HL-60 (cell line): Measurements from ENCODE around the gene IL1RN.
A peak's percentile ranks its signal among the peaks of the same experiment; 100 is the strongest.

Experiments
- DNase-seq, 2 experiments: peaks; one replicate each; pipeline ENCODE4 v3.0.0-alpha.2; 2010 to 2020; ENCODE audit warnings: low read depth in 1 of 2, low spot score in 1 of 2
- H3K27ac ChIP-seq: fragments of 250-450 bp; sonication (Bioruptor Pico); replicated peaks from 2 replicates; pipeline ENCODE4 v1.5.1; 2020; ENCODE audit warnings: mild to moderate bottlenecking, moderate library complexity
- H3K27me3 ChIP-seq: fragments of 250-450 bp; sonication (Bioruptor Pico); 2 replicates; pipeline ENCODE4 v1.5.1; 2021; ENCODE audit warnings: mild to moderate bottlenecking, moderate library complexity; ENCODE audit not compliant: insufficient read depth, poor library complexity, severe bottlenecking
- H3K4me3 ChIP-seq: replicated peaks from 2 replicates; pipeline ENCODE4 v1.5.1; 2011; ENCODE audit warnings: mild to moderate bottlenecking, control low read depth, low read length; ENCODE audit not compliant: insufficient read depth
- CTCF ChIP-seq: IDR thresholded peaks from one replicate; pipeline ENCODE4 v1.5.1; 2011; ENCODE audit warnings: low read length, control low read depth, inconsistent platforms; ENCODE audit not compliant: insufficient read depth
- GABPA ChIP-seq: IDR thresholded peaks from 2 replicates; pipeline ENCODE4 v1.6.1; 2012; ENCODE audit warnings: low read depth
- POLR2AphosphoS5 ChIP-seq: IDR thresholded peaks from 2 replicates; pipeline ENCODE4 v1.6.1; 2012; ENCODE audit warnings: low read depth
- REST ChIP-seq: IDR thresholded peaks from 2 replicates; pipeline ENCODE4 v1.6.1; 2012; ENCODE audit warnings: low read depth; ENCODE audit not compliant: insufficient replicate concordance
- SPI1 ChIP-seq: IDR thresholded peaks from 2 replicates; pipeline ENCODE4 v1.6.1; 2012; ENCODE audit warnings: low read depth, mild to moderate bottlenecking, borderline replicate concordance

Gene IL1RN

GRCh38 chr2:113084249-113085000 lies 43.0 kb upstream of the IL1RN start:
- TF ChIP-seq POLR2AphosphoS5 (no peak), CTCF (peak; percentile 39)
- Histone ChIP-seq H3K27me3 (no peaks in the 10 kb centered on the region), H3K4me3 (no peak overlapping the region), H3K27ac (no peak overlapping the region)
- peak in 1 of 2 experiments; percentile 15 for DNase-seq

GRCh38 chr2:113085542-113085941 lies 41.9 kb upstream of the IL1RN start:
- no peak for DNase-seq
- no peak overlapping the region for H3K4me3 ChIP-seq
- TF ChIP-seq REST (no peak), POLR2AphosphoS5 (no peak), CTCF (no peak), SPI1 (no peak), GABPA (no peak)
- no peaks in the 10 kb centered on the region for H3K27me3 ChIP-seq
- no peak overlapping the region for H3K27ac ChIP-seq

- H3K27me3 ChIP-seq: no peaks in the 10 kb centered on the region
- no peak overlapping the region for H3K4me3 ChIP-seq
- no peak overlapping the region for H3K27ac ChIP-seq
- TF ChIP-seq REST (peak; percentile 16), SPI1 (no peak), GABPA (no peak)
- no peak for DNase-seq
These were observed 39.0 kb upstream of the IL1RN start for GRCh38 chr2:113088213-113088992.

- Histone ChIP-seq H3K27me3 (no peaks in the 10 kb centered on the region), H3K27ac (no peak overlapping the region), H3K4me3 (no peak overlapping the region)
- TF ChIP-seq SPI1 (peak; percentile 74; the same call in 1 of the 2 replicates), POLR2AphosphoS5 (no peak)
- peak; percentile 34 to 66 for DNase-seq
These were observed 37.5 kb upstream of the IL1RN start for GRCh38 chr2:113089916-113090315.
